Activated T-cell treated with anti-CD3 and anti-CD28 coated beads for 24 hours (primary cell): Measurements from ENCODE around the gene TCEAL5.
"Not testable (repeated sequence)": the region's sequence is repeated elsewhere in the genome, so short reads cannot be mapped to it uniquely, and the experiment has no call there.

ENCODE experiments used
- DNase-seq: peaks from one replicate; pipeline ENCODE4 v3.0.0-alpha.2; 2020; ENCODE audit warnings: low read depth

Gene TCEAL5

DNA sequence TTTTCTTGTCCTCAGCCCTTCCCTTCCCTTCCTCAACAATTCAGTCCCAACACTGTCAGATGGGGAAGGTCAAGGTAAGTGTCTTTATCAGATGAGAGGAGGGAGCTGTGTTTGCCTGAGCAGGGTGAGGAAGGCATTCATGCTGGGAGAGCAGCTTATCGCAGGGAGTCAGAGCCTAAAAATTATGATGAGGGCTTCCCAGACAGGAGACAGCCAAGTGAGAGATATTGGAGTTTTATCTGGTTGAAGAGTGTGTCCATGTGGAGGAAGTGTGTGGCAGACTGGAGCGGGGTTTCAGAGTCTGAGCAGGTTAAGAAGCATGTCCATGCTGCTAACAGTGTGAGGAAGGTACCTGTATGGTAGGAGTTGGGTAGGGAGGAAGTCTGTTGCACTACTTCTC, 43.3 kb downstream of the TCEAL5 start:
- no peak for DNase-seq

- DNase-seq = not testable (repeated sequence)
Measured at GRCh38 chrX:103225918-103226317, 50.6 kb downstream of the TCEAL5 start.
